K562 treated with DMSO at 1 percent for 12 hours (cell line): ENCODE results near the gene CLSTN2. TPM values are rescaled to one million over a fixed set of nuclear protein-coding genes. Genes with fewer than 3 reads are reported as not detected.

Experiments
- total RNA-seq: library from RNA; unstranded; fragments of 300-600 nt; gene quantifications from 2 replicates; pipeline ENCODE4 v1.2.3, GENCODE V29; 2022; ENCODE audit not compliant: insufficient read depth

Gene CLSTN2
- 0.05 and 0.20 TPM in 2 replicates for total RNA-seq

DNA sequence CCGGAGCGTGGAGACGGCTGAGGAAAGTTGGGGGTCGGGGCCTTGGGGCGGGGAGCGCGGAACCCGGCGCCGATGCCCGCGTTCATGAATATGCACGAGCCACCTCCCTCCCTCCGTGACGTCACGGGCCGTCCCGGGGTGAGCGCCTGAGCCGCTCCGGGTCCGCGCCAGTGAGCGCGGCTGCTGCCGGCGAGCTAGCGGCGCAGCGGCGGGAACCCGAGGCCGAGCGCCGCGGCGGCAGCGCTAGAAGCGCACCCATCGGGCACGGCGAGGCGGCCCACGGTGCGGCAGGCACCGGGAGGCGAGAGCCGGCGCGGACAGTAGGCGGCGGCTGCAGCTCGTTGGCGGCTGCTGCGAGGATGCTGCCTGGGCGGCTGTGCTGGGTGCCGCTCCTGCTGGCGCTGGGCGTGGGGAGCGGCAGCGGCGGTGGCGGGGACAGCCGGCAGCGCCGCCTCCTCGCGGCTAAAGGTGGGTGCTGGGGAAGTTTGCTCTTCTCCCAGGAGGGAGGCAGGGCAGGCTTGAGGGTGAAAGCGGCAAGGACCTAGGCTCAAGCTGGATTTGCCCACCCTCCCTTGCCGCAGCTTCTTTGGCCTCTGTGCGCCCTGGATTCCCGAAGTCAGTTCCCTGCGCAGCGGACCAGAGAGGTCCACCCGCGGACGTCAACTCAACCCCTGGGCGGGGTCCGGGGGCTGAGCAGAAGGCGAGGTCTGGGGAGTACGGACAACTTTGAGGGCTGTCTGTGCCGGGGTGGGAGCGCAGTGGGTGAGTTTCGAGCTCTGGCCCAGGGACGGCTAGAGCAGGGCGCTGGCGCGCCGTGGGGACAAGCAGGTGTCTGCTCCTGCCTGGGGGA lies at the start of gene CLSTN2:
Gene CLSTN2, plus strand, starts transcription at position 170 of the 850 bp plus-strand sequence.

